HG03097 (cell line): ENCODE results near the gene IFNLR1.

ENCODE experiments used
- ATAC-seq: cut with Tn5 transposase; IDR thresholded peaks from one replicate; pipeline ENCODE4 v1.9.1; 2021; ENCODE audit not compliant: unreplicated experiment, low FRiP score

The IFNLR1 gene

GRCh38 chr1:24152631-24153494, 34.2 kb downstream of the IFNLR1 start:
- no peak for ATAC-seq

GRCh38 chr1:24151175-24151533, 35.9 kb downstream of the IFNLR1 start:
- no peak for ATAC-seq

- no peak for ATAC-seq
Observed at GRCh38 chr1:24150234-24151174, 36.6 kb downstream of the IFNLR1 start.

- no peak for ATAC-seq
Observed at GRCh38 chr1:24149866-24150233, 37.2 kb downstream of the IFNLR1 start.

GRCh38 chr1:24147816-24148215, 39.3 kb downstream of the IFNLR1 start:
- ATAC-seq: no peak

- no peak for ATAC-seq
Observed at GRCh38 chr1:24147194-24147593, 39.9 kb downstream of the IFNLR1 start.

GRCh38 chr1:24142546-24143534, 44.2 kb downstream of the IFNLR1 start, which contains the start of gene IL22RA1:
Gene IL22RA1, minus strand, starts transcription at chr1:24143140. Its CDS starts 58 bp downstream, at chr1:24143082.
- no peak for ATAC-seq

GRCh38 chr1:24141311-24141997, 45.6 kb downstream of the IFNLR1 start:
- ATAC-seq: no peak

GRCh38 chr1:24140741-24141181, 46.3 kb downstream of the IFNLR1 start:
- ATAC-seq: no peak

- ATAC-seq: no peak
Observed at GRCh38 chr1:24139841-24140425, 47.2 kb downstream of the IFNLR1 start.

- no peak for ATAC-seq
Observed at GRCh38 chr1:24139222-24139489, 47.9 kb downstream of the IFNLR1 start.

- no peak for ATAC-seq
Observed at GRCh38 chr1:24138476-24139221, 48.4 kb downstream of the IFNLR1 start.

- ATAC-seq: no peak
Observed at GRCh38 chr1:24136956-24137539, 50.0 kb downstream of the IFNLR1 start.

GRCh38 chr1:24134376-24134775, 52.7 kb downstream of the IFNLR1 start:
- ATAC-seq: no peak

- ATAC-seq: no peak
Observed at GRCh38 chr1:24133819-24134218, 53.3 kb downstream of the IFNLR1 start.

GRCh38 chr1:24130385-24130784, 56.7 kb downstream of the IFNLR1 start:
- ATAC-seq: no peak

- no peak for ATAC-seq
Observed at GRCh38 chr1:24127801-24128363, 59.2 kb downstream of the IFNLR1 start.

- ATAC-seq: no peak
Observed at GRCh38 chr1:24127134-24127800, 59.8 kb downstream of the IFNLR1 start.
